Measurements from ENCODE around the gene GAS2L2.

Gene GAS2L2

DNA sequence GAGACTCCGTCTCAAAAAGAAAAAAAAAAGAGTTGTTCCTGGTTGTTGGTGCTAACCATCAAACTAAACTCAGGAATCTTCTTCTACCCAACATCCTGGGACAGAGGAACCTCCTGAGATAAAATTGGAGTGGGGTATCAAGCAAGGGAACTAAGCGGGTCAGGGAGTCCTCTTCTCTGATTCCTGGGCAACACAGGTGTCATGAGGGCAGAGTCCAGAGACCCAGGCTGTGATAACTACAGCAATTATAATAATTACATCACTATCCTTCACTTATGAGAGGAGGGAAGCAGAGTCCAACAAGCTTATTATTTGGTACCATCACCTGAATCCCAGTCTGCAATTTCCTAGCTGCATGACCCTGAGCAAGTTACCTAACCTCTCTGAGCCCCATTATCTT lies 15.8 kb upstream of the GAS2L2 start:
- H3K4me1 ChIP-seq (ENCODE audit: control insufficient read depth, low read depth, low read length), result peaks cover 16% of the 10 kb centered on the region
- H3K9me3 ChIP-seq (ENCODE audit: control insufficient read depth, low read depth, low read length), result no peaks in the 10 kb centered on the region
- H3K27me3 ChIP-seq (ENCODE audit: control insufficient read depth, insufficient read depth, low read length), result no peaks in the 10 kb centered on the region

DNA sequence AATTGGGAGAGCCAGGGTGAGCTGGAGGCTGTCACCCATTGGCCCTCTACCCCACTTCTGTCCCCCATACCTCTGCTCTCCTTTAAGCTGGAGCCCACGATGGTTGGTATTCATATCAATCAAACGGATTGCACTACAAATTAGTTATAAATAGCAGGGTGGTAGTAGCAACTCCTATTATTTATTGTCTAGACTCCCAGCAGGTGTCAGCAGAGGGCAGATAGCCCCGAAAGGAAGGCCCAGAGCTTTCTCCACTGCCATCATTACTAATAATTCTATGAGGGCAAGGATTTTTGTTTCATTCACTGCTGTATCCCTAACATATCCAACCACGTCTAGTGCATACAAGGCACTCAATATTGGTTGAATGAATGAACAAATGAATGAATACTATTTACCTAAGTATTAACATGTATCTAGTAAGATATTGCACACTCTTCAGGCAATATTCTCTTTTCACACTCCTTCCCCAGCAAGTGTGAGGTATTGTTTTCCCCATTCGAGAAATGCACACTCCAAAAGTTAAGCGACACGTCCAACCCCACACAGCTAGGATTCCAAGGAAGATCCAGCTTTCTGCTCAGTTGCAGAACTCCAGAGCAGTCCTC lies 14.0 kb upstream of the GAS2L2 start:
- no peak overlapping the region for H3K9ac ChIP-seq (ENCODE audit: low read length)
- peaks cover 5% of the 10 kb centered on the region for H3K4me1 ChIP-seq (ENCODE audit: control insufficient read depth, low read depth, low read length)
- no peak overlapping the region for H3K4me3 ChIP-seq (ENCODE audit: low read length)

More for the DNA sequence above, 15.8 kb upstream of the GAS2L2 start:
- Histone ChIP-seq H3K27ac (ENCODE audit: low read length) (no peak overlapping the region), H3K9ac (ENCODE audit: low read length) (no peak overlapping the region), H3K36me3 (ENCODE audit: control insufficient read depth, low read depth, low read length) (no peaks in the 10 kb centered on the region), H3K4me3 (ENCODE audit: low read length) (no peak overlapping the region)

DNA sequence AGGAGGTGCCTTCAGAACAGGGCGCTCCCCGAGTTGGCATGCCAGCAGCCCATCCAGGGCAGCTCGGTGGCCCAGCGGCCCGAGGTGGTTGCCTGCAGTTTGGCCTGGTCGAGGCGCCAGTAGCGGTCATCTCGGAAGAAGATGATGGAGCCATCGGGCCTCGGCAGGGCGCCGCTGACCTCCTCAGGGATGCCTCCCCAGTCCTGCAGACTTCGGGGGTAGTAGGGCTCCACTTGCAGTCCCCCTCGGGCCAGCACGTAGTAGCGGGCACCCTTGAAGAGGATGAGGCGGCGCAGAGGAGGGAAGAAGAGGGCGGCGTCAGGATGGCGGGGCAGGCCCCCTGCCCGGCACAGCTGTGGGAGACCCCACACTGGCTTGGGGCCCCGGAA lies 13.4 kb upstream of the GAS2L2 start:
- Histone ChIP-seq H3K4me3 (ENCODE audit: low read length) (no peak overlapping the region), H3K4me1 (ENCODE audit: control insufficient read depth, low read depth, low read length) (peaks cover 3% of the 10 kb centered on the region), H3K36me3 (ENCODE audit: control insufficient read depth, low read depth, low read length) (no peaks in the 10 kb centered on the region), H3K9me3 (ENCODE audit: control insufficient read depth, low read depth, low read length) (no peaks in the 10 kb centered on the region), H3K9ac (ENCODE audit: low read length) (no peak overlapping the region), H3K27me3 (ENCODE audit: control insufficient read depth, insufficient read depth, low read length) (no peaks in the 10 kb centered on the region), H3K27ac (ENCODE audit: low read length) (no peak overlapping the region)

More for the DNA sequence above, 14.0 kb upstream of the GAS2L2 start:
- Histone ChIP-seq H3K27me3 (ENCODE audit: control insufficient read depth, insufficient read depth, low read length) (no peaks in the 10 kb centered on the region), H3K27ac (ENCODE audit: low read length) (no peak overlapping the region), H3K36me3 (ENCODE audit: control insufficient read depth, low read depth, low read length) (no peaks in the 10 kb centered on the region), H3K9me3 (ENCODE audit: control insufficient read depth, low read depth, low read length) (no peaks in the 10 kb centered on the region)

- H3K36me3 ChIP-seq (ENCODE audit: control insufficient read depth, low read depth, low read length), result no peaks in the 10 kb centered on the region
- no peak overlapping the region for H3K9ac ChIP-seq (ENCODE audit: low read length)
- no peak overlapping the region for H3K4me3 ChIP-seq (ENCODE audit: low read length)
Measured at GRCh38 chr17:35765756-35766488, 12.9 kb upstream of the GAS2L2 start.

DNA sequence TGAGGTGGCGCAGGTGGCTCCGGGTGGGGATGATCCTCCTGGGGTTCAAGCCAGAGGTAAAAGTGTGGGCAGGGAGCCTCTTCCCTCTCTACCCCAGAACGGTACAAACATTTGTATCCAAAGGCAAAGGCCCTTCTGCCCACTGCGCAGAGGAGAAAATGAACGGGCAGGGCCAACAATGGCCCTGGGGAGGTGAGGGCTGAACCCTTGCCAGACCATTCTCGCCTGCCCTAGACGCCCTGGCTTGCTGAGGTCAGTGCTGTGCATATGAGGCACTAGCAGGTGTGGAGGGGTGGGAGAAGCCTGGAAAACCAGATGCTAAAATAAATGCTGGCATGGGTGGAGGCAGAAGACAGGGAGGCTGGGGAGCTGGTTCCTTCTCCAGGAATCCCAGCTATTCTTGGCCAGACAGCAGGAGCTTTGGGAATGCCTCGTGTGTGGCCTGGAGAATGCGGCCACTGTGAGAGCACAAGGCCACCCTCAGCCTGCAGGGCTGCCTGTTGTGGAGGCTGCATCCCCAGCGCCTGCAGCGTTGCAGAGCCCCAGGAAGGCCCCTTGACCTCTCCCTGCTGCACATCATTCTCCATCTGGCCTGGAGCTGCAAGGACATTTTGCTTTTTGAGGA lies 12.2 kb upstream of the GAS2L2 start:
- Histone ChIP-seq H3K9ac (ENCODE audit: low read length) (no peak overlapping the region), H3K27ac (ENCODE audit: low read length) (no peak overlapping the region), H3K4me1 (ENCODE audit: control insufficient read depth, low read depth, low read length) (peaks cover 3% of the 10 kb centered on the region), H3K36me3 (ENCODE audit: control insufficient read depth, low read depth, low read length) (no peaks in the 10 kb centered on the region), H3K4me3 (ENCODE audit: low read length) (peak overlapping the region; percentile 65), H3K9me3 (ENCODE audit: control insufficient read depth, low read depth, low read length) (no peaks in the 10 kb centered on the region), H3K27me3 (ENCODE audit: control insufficient read depth, insufficient read depth, low read length) (no peaks in the 10 kb centered on the region)

More at GRCh38 chr17:35765756-35766488, 12.9 kb upstream of the GAS2L2 start:
- no peak overlapping the region for H3K27ac ChIP-seq (ENCODE audit: low read length)
- no peaks in the 10 kb centered on the region for H3K27me3 ChIP-seq (ENCODE audit: control insufficient read depth, insufficient read depth, low read length)
- peaks cover 3% of the 10 kb centered on the region for H3K4me1 ChIP-seq (ENCODE audit: control insufficient read depth, low read depth, low read length)
- H3K9me3 ChIP-seq (ENCODE audit: control insufficient read depth, low read depth, low read length), result no peaks in the 10 kb centered on the region

DNA sequence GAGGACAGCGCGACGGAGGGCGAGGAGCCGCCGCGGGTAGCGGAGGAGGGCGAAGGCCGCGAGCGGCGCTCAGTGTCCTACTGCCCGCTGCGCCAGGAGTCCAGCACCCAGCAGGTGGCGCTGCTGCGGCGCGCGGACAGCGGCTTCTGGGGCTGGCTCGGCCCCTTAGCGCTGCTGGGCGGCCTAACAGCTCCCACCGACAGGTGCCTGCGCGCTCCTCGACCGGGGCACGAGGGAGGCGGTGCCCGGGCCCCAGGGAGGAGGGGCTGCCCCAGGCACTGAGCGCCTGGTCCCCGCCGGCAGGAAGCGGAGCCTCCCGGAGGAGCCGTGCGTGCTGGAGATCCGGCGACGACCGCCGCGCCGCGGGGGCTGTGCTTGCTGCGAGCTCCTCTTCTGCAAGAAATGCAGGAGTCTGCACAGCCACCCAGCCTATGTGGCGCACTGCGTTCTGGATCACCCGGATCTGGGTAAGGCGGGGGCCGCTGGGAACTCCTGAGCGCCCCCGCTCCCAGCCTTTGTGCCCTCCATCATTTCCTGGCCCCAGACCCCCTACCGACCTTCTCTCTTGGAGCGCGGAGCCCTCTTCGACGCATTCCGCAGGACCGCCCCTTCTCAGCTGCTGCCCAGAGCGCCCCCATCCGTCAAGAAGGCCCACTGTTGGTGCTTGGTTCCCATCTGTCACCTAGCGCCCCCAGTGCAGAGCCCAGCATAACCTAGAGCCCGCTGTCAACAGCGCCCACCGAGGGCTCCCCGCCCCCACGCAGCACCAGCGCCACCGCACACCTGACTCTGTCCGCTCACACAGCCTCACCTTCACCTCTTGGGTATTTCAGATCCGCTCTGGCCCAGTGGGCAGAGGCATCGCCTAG lies 11.3 kb upstream of the GAS2L2 start:
- Histone ChIP-seq H3K4me1 (ENCODE audit: control insufficient read depth, low read depth, low read length) (peaks cover 3% of the 10 kb centered on the region), H3K9ac (ENCODE audit: low read length) (peak overlapping the region; percentile 25), H3K36me3 (ENCODE audit: control insufficient read depth, low read depth, low read length) (no peaks in the 10 kb centered on the region), H3K4me3 (ENCODE audit: low read length) (peak overlapping the region; percentile 65), H3K9me3 (ENCODE audit: control insufficient read depth, low read depth, low read length) (no peaks in the 10 kb centered on the region), H3K27me3 (ENCODE audit: control insufficient read depth, insufficient read depth, low read length) (no peaks in the 10 kb centered on the region), H3K27ac (ENCODE audit: low read length) (no peak overlapping the region)

GRCh38 chr17:35763767-35764122 lies 10.7 kb upstream of the GAS2L2 start:
- H3K9ac ChIP-seq (ENCODE audit: low read length), result no peak overlapping the region
- H3K27ac ChIP-seq (ENCODE audit: low read length), result no peak overlapping the region
- H3K36me3 ChIP-seq (ENCODE audit: control insufficient read depth, low read depth, low read length), result no peaks in the 10 kb centered on the region
- peaks cover 3% of the 10 kb centered on the region for H3K4me1 ChIP-seq (ENCODE audit: control insufficient read depth, low read depth, low read length)
- H3K9me3 ChIP-seq (ENCODE audit: control insufficient read depth, low read depth, low read length), result no peaks in the 10 kb centered on the region
- no peaks in the 10 kb centered on the region for H3K27me3 ChIP-seq (ENCODE audit: control insufficient read depth, insufficient read depth, low read length)
- H3K4me3 ChIP-seq (ENCODE audit: low read length), result no peak overlapping the region

- Histone ChIP-seq H3K36me3 (ENCODE audit: control insufficient read depth, low read depth, low read length) (no peaks in the 10 kb centered on the region), H3K4me1 (ENCODE audit: control insufficient read depth, low read depth, low read length) (peaks cover 3% of the 10 kb centered on the region), H3K27ac (ENCODE audit: low read length) (no peak overlapping the region), H3K9me3 (ENCODE audit: control insufficient read depth, low read depth, low read length) (no peaks in the 10 kb centered on the region), H3K27me3 (ENCODE audit: control insufficient read depth, insufficient read depth, low read length) (no peaks in the 10 kb centered on the region), H3K9ac (ENCODE audit: low read length) (no peak overlapping the region), H3K4me3 (ENCODE audit: low read length) (no peak overlapping the region)
Measured at GRCh38 chr17:35761601-35762000, 8.6 kb upstream of the GAS2L2 start.

- Histone ChIP-seq H3K36me3 (ENCODE audit: control insufficient read depth, low read depth, low read length) (no peaks in the 10 kb centered on the region), H3K4me3 (ENCODE audit: low read length) (no peak within 1 kb of the TSS), H3K9me3 (ENCODE audit: control insufficient read depth, low read depth, low read length) (no peaks in the 10 kb centered on the region), H3K27me3 (ENCODE audit: control insufficient read depth, insufficient read depth, low read length) (no peaks in the 10 kb centered on the region), H3K4me1 (ENCODE audit: control insufficient read depth, low read depth, low read length) (peaks cover 3% of the 10 kb centered on the region), H3K27ac (ENCODE audit: low read length) (no peak within 1 kb of the TSS), H3K9ac (ENCODE audit: low read length) (no peak within 1 kb of the TSS)
Measured at GRCh38 chr17:35760587-35760986, 7.5 kb upstream of the GAS2L2 start, which contains the start of gene C17orf50. TSS of gene C17orf50 (plus strand) at chr17:35760887. CDS start at chr17:35760942, 55 bp downstream.

DNA sequence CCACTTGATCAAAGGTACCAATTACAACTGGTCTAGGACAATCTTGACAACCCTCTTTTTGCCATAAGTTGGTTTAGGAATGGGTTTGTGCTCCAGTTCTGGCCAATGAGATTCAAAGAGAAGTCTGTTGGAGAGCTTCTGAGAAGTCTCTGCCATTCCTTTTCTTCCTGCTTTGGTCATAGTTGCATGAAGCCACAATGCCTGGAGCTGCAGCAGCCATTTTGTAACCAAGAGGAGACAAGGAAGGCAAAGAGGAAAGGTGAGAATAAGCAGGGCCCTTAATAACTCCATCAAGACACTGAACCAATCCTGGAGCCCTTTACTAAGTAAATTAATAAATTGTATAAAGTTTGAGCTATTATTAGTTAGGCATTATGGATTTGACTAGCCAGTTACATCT lies 4.2 kb upstream of the GAS2L2 start:
- Histone ChIP-seq H3K27me3 (ENCODE audit: control insufficient read depth, insufficient read depth, low read length) (no peaks in the 10 kb centered on the region), H3K27ac (ENCODE audit: low read length) (no peak overlapping the region), H3K4me3 (ENCODE audit: low read length) (no peak overlapping the region), H3K4me1 (ENCODE audit: control insufficient read depth, low read depth, low read length) (no peaks in the 10 kb centered on the region), H3K9ac (ENCODE audit: low read length) (no peak overlapping the region), H3K9me3 (ENCODE audit: control insufficient read depth, low read depth, low read length) (no peaks in the 10 kb centered on the region), H3K36me3 (ENCODE audit: control insufficient read depth, low read depth, low read length) (no peaks in the 10 kb centered on the region)

DNA sequence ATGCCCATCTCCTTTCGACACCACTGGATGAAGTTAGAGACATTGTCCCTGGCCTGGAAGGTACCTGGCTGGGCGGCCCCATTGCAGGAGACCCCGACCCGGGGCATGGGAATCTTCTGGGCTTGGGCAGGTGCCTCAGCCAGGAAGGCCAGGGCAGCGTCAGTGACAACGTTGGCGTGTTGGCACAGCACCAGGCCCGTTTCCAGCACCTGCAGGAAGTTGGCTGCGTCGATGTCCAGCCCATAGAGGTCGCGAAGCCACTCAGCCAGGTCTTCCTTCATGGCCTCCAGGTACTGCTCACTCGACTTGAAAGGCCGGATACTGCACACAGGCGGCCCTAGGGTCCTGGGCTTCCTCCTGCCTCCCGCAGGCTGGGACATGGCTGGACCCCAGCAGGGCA lies 568 bp downstream of the GAS2L2 start:
- no peak overlapping the region for H3K27ac ChIP-seq (ENCODE audit: low read length)
- H3K36me3 ChIP-seq (ENCODE audit: control insufficient read depth, low read depth, low read length), result no peaks in the 10 kb centered on the region
- no peaks in the 10 kb centered on the region for H3K4me1 ChIP-seq (ENCODE audit: control insufficient read depth, low read depth, low read length)
- H3K27me3 ChIP-seq (ENCODE audit: control insufficient read depth, insufficient read depth, low read length), result peaks cover 21% of the 10 kb centered on the region
- no peak overlapping the region for H3K9ac ChIP-seq (ENCODE audit: low read length)
- no peak overlapping the region for H3K4me3 ChIP-seq (ENCODE audit: low read length)
- no peaks in the 10 kb centered on the region for H3K9me3 ChIP-seq (ENCODE audit: control insufficient read depth, low read depth, low read length)

All from iPS-18a (cell line).